ENCODE results near the gene AGAP1.

GRCh38 chr2:235859651-235860050, 365.8 kb downstream of the AGAP1 start:
- no peak for TF ChIP-seq CTCF (conservative IDR thresholded peaks at IDR 0.05; ENCODE audit: low read length)
- TF ChIP-seq EZH2phosphoT487 (IDR thresholded peaks at IDR 0.05; ENCODE audit: borderline replicate concordance, low read depth, low read length), result no peak

Measured in OCI-LY7 (cell line).